ENCODE results near the gene DGKI. TPM values are rescaled to one million over a fixed set of nuclear protein-coding genes. Genes with fewer than 3 reads are reported as not detected.

The DGKI gene
- total RNA-seq, 1 experiment from 2014 or later: 0.79 TPM

GRCh38 chr7:137687556-137688265 lies 159.1 kb downstream of the DGKI start (continued):
- no peak for TF ChIP-seq E2F5 (CRISPR knock-in tag; IDR thresholded peaks at IDR 0.05)
- no peak for TF ChIP-seq TEAD4 (CRISPR knock-in tag; IDR thresholded peaks at IDR 0.05)
- TF ChIP-seq ZBTB21 (CRISPR knock-in tag; IDR thresholded peaks at IDR 0.05; ENCODE audit: borderline replicate concordance): no peak
- TF ChIP-seq PREB (CRISPR knock-in tag; IDR thresholded peaks at IDR 0.05; ENCODE audit: borderline replicate concordance): no peak
- TF ChIP-seq OVOL2 (CRISPR knock-in tag; IDR thresholded peaks at IDR 0.05; ENCODE audit: borderline replicate concordance): no peak
- TF ChIP-seq ZNF138 (CRISPR knock-in tag; conservative IDR thresholded peaks at IDR 0.05): no peak
- no peak for TF ChIP-seq CDX4 (CRISPR knock-in tag; IDR thresholded peaks at IDR 0.05; ENCODE audit: borderline replicate concordance)
- TF ChIP-seq ZNF396 (CRISPR knock-in tag; IDR thresholded peaks at IDR 0.05; ENCODE audit: borderline replicate concordance): no peak
- no peak for TF ChIP-seq ATF3 (CRISPR knock-in tag; conservative IDR thresholded peaks at IDR 0.05)
- TF ChIP-seq IRF1 (CRISPR knock-in tag; IDR thresholded peaks at IDR 0.05): no peak
- TF ChIP-seq IRF2 (CRISPR knock-in tag; IDR thresholded peaks at IDR 0.05; ENCODE audit: borderline replicate concordance, low read depth): no peak
- no peak for TF ChIP-seq HMGA2 (CRISPR knock-in tag; IDR thresholded peaks at IDR 0.05)

GRCh38 chr7:137685433-137686164 lies 161.2 kb downstream of the DGKI start:
- no peak overlapping the region for H3K27ac Mint-ChIP-seq
- DNase-seq (ENCODE audit: low spot score) (no peak), ATAC-seq (no peak)
- ChIA-PET CTCF (no interaction called here), POLR2A (no interaction called here)
- H3K27me3 Mint-ChIP-seq (ENCODE audit: low read depth): no peaks in the 10 kb centered on the region
- peaks cover 4% of the 10 kb centered on the region; the same call in 1 of the 2 replicates for H3K9me3 Mint-ChIP-seq
- H3K4me1 Mint-ChIP-seq: peaks cover 18% of the 10 kb centered on the region
- H3K4me3 Mint-ChIP-seq: no peak overlapping the region
- H3K36me3 Mint-ChIP-seq: no peaks in the 10 kb centered on the region; the same call in 1 of the 2 replicates
- TF ChIP-seq ATF1 (CRISPR knock-in tag; IDR thresholded peaks at IDR 0.05): no peak
- no peak for TF ChIP-seq CBFB (CRISPR knock-in tag; IDR thresholded peaks at IDR 0.05; ENCODE audit: low read depth)
- no peak for TF ChIP-seq ZBTB43 (CRISPR knock-in tag; IDR thresholded peaks at IDR 0.05)
- TF ChIP-seq ZSCAN18 (CRISPR knock-in tag; IDR thresholded peaks at IDR 0.05): no peak
- TF ChIP-seq SMAD3 (CRISPR knock-in tag; IDR thresholded peaks at IDR 0.05; ENCODE audit: borderline replicate concordance): no peak
- no peak for TF ChIP-seq RELA (CRISPR knock-in tag; IDR thresholded peaks at IDR 0.05; ENCODE audit: borderline replicate concordance)
- TF ChIP-seq HMGA2 (CRISPR knock-in tag; IDR thresholded peaks at IDR 0.05): no peak
- TF ChIP-seq ZNF416 (CRISPR knock-in tag; IDR thresholded peaks at IDR 0.05): no peak
- TF ChIP-seq MAX (CRISPR knock-in tag; IDR thresholded peaks at IDR 0.05): no peak
- no peak for TF ChIP-seq ZNF219 (CRISPR knock-in tag; IDR thresholded peaks at IDR 0.05; ENCODE audit: borderline replicate concordance)
